WTC11 (cell line): Measurements from ENCODE around the gene GRWD1.

ENCODE experiments used
- AFF4 ChIP-seq: sonication (generic); formaldehyde crosslinking; IDR thresholded peaks from 2 replicates; pipeline ENCODE4 v1.8.1; 2023; ENCODE audit warnings: mild to moderate bottlenecking, missing genetic modification reagents, borderline replicate concordance
- ATF2 ChIP-seq: sonication (generic); formaldehyde crosslinking; IDR thresholded peaks from 2 replicates; pipeline ENCODE4 v1.8.1; 2022; ENCODE audit warnings: low read depth, missing genetic modification reagents, borderline replicate concordance
- ATF3 ChIP-seq: sonication (generic); formaldehyde crosslinking; conservative IDR thresholded peaks from 2 replicates; pipeline ENCODE4 v1.8.1; 2022; ENCODE audit warnings: mild to moderate bottlenecking, missing genetic modification reagents
- CTCF ChIP-seq: fragments of 200-600 bp; IDR thresholded peaks from 2 replicates; pipeline ENCODE4 v1.8.0; 2022; ENCODE audit warnings: antibody characterized with exemption
- E2F4 ChIP-seq: sonication (generic); formaldehyde crosslinking; IDR thresholded peaks from 2 replicates; pipeline ENCODE4 v1.8.1; 2022; ENCODE audit warnings: low read depth, mild to moderate bottlenecking, moderate library complexity, missing genetic modification reagents, borderline replicate concordance
- FOXK1 ChIP-seq: sonication (generic); formaldehyde crosslinking; IDR thresholded peaks from 2 replicates; pipeline ENCODE4 v1.8.0; 2022; ENCODE audit warnings: mild to moderate bottlenecking, moderate library complexity, missing genetic modification reagents
- HMGXB4 ChIP-seq: sonication (generic); formaldehyde crosslinking; IDR thresholded peaks from 2 replicates; pipeline ENCODE4 v1.8.1; 2023; ENCODE audit warnings: mild to moderate bottlenecking, moderate library complexity, missing genetic modification reagents
- IRF2 ChIP-seq: sonication (generic); formaldehyde crosslinking; IDR thresholded peaks from 2 replicates; pipeline ENCODE4 v1.8.0; 2022; ENCODE audit warnings: low read depth, missing genetic modification reagents, borderline replicate concordance
- NR1H2 ChIP-seq: sonication (generic); formaldehyde crosslinking; IDR thresholded peaks from 2 replicates; pipeline ENCODE4 v1.9.0; 2021; ENCODE audit warnings: mild to moderate bottlenecking, moderate library complexity, missing genetic modification reagents
- PREB ChIP-seq: sonication (generic); formaldehyde crosslinking; IDR thresholded peaks from 2 replicates; pipeline ENCODE4 v1.8.1; 2022; ENCODE audit warnings: mild to moderate bottlenecking, missing genetic modification reagents, moderate library complexity, borderline replicate concordance
- SP1 ChIP-seq: sonication (generic); formaldehyde crosslinking; conservative IDR thresholded peaks from 2 replicates; pipeline ENCODE4 v1.8.1; 2022; ENCODE audit warnings: missing genetic modification reagents
- ZNF232 ChIP-seq: sonication (generic); formaldehyde crosslinking; IDR thresholded peaks from 2 replicates; pipeline ENCODE4 v1.8.0; 2022; ENCODE audit warnings: mild to moderate bottlenecking, missing genetic modification reagents
- ZNF423 ChIP-seq: fragments of 250-450 bp; sonication (Bioruptor Pico); IDR thresholded peaks from 2 replicates; pipeline ENCODE4 v2.1.2; 2022; ENCODE audit warnings: mild to moderate bottlenecking, moderate library complexity

- TF ChIP-seq CTCF, result no peak
- no peak for TF ChIP-seq ZNF423 (CRISPR knock-in tag)
- TF ChIP-seq SP1 (CRISPR knock-in tag), result no peak
- TF ChIP-seq IRF2 (CRISPR knock-in tag), result no peak
- TF ChIP-seq NR1H2 (CRISPR knock-in tag), result no peak
- no peak for TF ChIP-seq ATF2 (CRISPR knock-in tag)
- TF ChIP-seq ATF3 (CRISPR knock-in tag), result no peak
- no peak for TF ChIP-seq ZNF232
- TF ChIP-seq FOXK1 (CRISPR knock-in tag), result no peak
- no peak for TF ChIP-seq PREB (CRISPR knock-in tag)
- no peak for TF ChIP-seq E2F4 (CRISPR knock-in tag)
- no peak for TF ChIP-seq AFF4 (CRISPR knock-in tag)
- TF ChIP-seq HMGXB4 (CRISPR knock-in tag), result no peak
Observed at GRCh38 chr19:48474084-48474592, 28.4 kb downstream of the GRWD1 start.
